Prostate gland (tissue), 2 donors: ENCODE measurements around the gene ABCC3.

ENCODE experiments used
- POLR2A ChIP-seq: fragments of 450-650 bp; IDR thresholded peaks from one replicate; pipeline ENCODE4 v1.6.1; 2016; ENCODE audit warnings: antibody characterized with exemption, mild to moderate bottlenecking
- POLR2AphosphoS5 ChIP-seq: sonication (generic); formaldehyde crosslinking; IDR thresholded peaks from one replicate; pipeline ENCODE4 v1.6.1; 2017; ENCODE audit warnings: antibody characterized with exemption
- TF ChIP-seq, protein P1 (sequence below), 4 experiments: fragments of 200-600 bp in 2 of 4; fragments of 450-650 bp in 2 of 4; sonication (generic) in 2 of 4; IDR thresholded peaks; 1 replicate in 3 of 4; 2 replicates in 1 of 4; pipeline ENCODE4 v1.5.1; 2016 to 2019; ENCODE audit warnings: antibody characterized with exemption in 4 of 4, mild to moderate bottlenecking in 2 of 4, moderate library complexity in 2 of 4

DNA sequence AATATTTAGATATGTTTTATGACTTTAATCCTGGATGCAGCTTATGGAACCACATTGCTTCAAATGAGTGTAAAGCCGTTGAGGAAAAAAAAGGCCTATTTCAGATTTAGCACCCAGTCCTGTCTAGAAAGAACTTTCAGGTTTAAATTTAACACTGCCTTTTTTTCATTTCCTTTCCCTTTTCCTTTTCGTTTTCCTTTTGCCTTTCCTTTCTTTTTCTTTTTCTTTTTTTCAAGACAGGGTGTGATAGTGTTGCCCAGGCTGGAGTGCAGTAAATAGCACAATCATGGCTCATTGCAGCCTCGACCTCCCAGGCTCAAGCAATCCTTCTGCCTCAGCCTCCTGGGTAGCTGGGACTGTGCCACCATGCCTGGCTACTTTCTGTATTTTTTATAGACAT is 100.6 kb downstream of the ABCC3 start:
- TF ChIP-seq POLR2A (no peak), POLR2AphosphoS5 (no peak)
- TF ChIP-seq, protein P1, sequence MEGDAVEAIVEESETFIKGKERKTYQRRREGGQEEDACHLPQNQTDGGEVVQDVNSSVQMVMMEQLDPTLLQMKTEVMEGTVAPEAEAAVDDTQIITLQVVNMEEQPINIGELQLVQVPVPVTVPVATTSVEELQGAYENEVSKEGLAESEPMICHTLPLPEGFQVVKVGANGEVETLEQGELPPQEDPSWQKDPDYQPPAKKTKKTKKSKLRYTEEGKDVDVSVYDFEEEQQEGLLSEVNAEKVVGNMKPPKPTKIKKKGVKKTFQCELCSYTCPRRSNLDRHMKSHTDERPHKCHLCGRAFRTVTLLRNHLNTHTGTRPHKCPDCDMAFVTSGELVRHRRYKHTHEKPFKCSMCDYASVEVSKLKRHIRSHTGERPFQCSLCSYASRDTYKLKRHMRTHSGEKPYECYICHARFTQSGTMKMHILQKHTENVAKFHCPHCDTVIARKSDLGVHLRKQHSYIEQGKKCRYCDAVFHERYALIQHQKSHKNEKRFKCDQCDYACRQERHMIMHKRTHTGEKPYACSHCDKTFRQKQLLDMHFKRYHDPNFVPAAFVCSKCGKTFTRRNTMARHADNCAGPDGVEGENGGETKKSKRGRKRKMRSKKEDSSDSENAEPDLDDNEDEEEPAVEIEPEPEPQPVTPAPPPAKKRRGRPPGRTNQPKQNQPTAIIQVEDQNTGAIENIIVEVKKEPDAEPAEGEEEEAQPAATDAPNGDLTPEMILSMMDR (IDR thresholded peaks at IDR 0.05) = no peak
